Gastroesophageal sphincter (tissue), 3 donors: Measurements from ENCODE around the gene MAN1C1.

Experiments
- CTCF ChIP-seq, 4 experiments: fragments of 200-600 bp in 2 of 4; fragments of 450-650 bp in 2 of 4; sonication (generic) in 1 of 4; IDR thresholded peaks; one replicate each; pipeline ENCODE4 v1.5.1; 2017 to 2019; ENCODE audit warnings: antibody characterized with exemption in 4 of 4, mild to moderate bottlenecking in 2 of 4, moderate library complexity in 2 of 4
- EP300 ChIP-seq: sonication (generic); formaldehyde crosslinking; IDR thresholded peaks from one replicate; pipeline ENCODE4 v1.6.1; 2017; ENCODE audit warnings: antibody characterized with exemption, mild to moderate bottlenecking
- POLR2A ChIP-seq, 2 donors: fragments of 450-650 bp; IDR thresholded peaks; one replicate each; pipeline ENCODE4 v1.6.1; 2017; ENCODE audit warnings: antibody characterized with exemption in 2 of 2, mild to moderate bottlenecking in 2 of 2, moderate library complexity in 1 of 2

DNA sequence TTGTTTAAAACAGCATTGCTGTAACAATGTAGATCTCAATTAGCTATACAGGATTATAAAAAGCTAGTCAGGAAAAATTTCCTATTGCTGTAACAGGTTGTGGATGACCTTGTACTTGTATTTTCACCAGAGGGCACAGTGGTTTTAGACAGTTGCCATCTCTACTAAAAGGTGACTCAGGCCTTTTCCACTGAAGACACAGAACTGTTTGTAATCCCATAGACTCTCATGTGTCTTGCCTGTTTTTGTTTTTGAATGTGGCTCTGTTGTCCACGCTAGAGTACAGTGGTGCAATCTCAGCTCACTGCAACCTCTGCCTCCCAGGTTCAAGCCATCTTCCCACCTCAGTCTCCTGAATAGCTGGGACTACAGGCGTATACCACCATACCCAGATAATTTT, 209.0 kb downstream of the MAN1C1 start:
- TF ChIP-seq EP300 (no peak), POLR2A (IDR thresholded peaks at IDR 0.05) (no peak), CTCF (IDR thresholded peaks at IDR 0.05) (no peak)
